GM20000 (cell line): ENCODE data around the gene ZNF398.

Source experiments
- DNase-seq: peaks from one replicate; pipeline ENCODE4 v3.0.0; 2012; ENCODE audit warnings: low spot score
- CTCF ChIP-seq: IDR thresholded peaks from 2 replicates; pipeline ENCODE4 v1.5.1; 2012; ENCODE audit warnings: mild to moderate bottlenecking, control low read depth; ENCODE audit errors: extremely low read depth, missing control alignments

ZNF398 gene

GRCh38 chr7:149153346-149153745 is 6.1 kb downstream of the ZNF398 start:
- TF ChIP-seq CTCF: no peak
- no peak for DNase-seq

GRCh38 chr7:149154056-149154455 is 6.8 kb downstream of the ZNF398 start:
- no peak for DNase-seq
- no peak for TF ChIP-seq CTCF

- no peak for DNase-seq
- TF ChIP-seq CTCF: no peak
Observed at GRCh38 chr7:149156898-149157297, 9.6 kb downstream of the ZNF398 start.

- no peak for TF ChIP-seq CTCF
- DNase-seq: no peak
Observed at GRCh38 chr7:149161241-149161848, 14.1 kb downstream of the ZNF398 start.

GRCh38 chr7:149166142-149166541 is 18.9 kb downstream of the ZNF398 start:
- no peak for TF ChIP-seq CTCF
- no peak for DNase-seq

- TF ChIP-seq CTCF: no peak
- no peak for DNase-seq
Observed at GRCh38 chr7:149166630-149167352, 19.5 kb downstream of the ZNF398 start.

GRCh38 chr7:149171892-149172533 is 24.8 kb downstream of the ZNF398 start:
- no peak for DNase-seq
- no peak for TF ChIP-seq CTCF
